Keratinocyte (primary cell): ENCODE data around the gene HS3ST6. TPM values are rescaled to one million over a fixed set of nuclear protein-coding genes. Genes with fewer than 3 reads are reported as not detected.

ENCODE experiments used
- DNase-seq: peaks from one replicate; pipeline ENCODE4 v3.0.0-alpha.2; 2011; ENCODE audit warnings: low read depth, missing footprints, low spot score
- FAIRE-seq: peaks from 2 replicates; lab custom pipeline; 2011; peaks lifted over from hg19 to GRCh38; lab: Jason Lieb, UNC
- H2AFZ ChIP-seq: 2 replicates; pipeline ENCODE4 v1.6.0; 2012; ENCODE audit warnings: low read length, control low read depth, inconsistent platforms; ENCODE audit not compliant: control insufficient read depth
- H3K27ac ChIP-seq: 2 replicates; pipeline ENCODE4 v1.5.1; 2011; ENCODE audit warnings: low read length; ENCODE audit not compliant: control insufficient read depth, insufficient read depth
- H3K27me3 ChIP-seq: 3 replicates; pipeline ENCODE4 v1.6.0; 2011; ENCODE audit warnings: low read length; ENCODE audit not compliant: control insufficient read depth, insufficient read depth; ENCODE audit errors: extremely low read depth
- H3K36me3 ChIP-seq, 2 experiments: 2 replicates in 1 of 2; 3 replicates in 1 of 2; pipeline ENCODE4 v1.5.1; 2011; ENCODE audit warnings: low read length in 2 of 2, mild to moderate bottlenecking in 1 of 2; ENCODE audit not compliant: control insufficient read depth in 2 of 2, insufficient read depth in 2 of 2; ENCODE audit errors: extremely low read depth in 1 of 2
- H3K4me1 ChIP-seq: 3 replicates; pipeline ENCODE4 v1.5.1; 2011; ENCODE audit warnings: low read length; ENCODE audit not compliant: control insufficient read depth, insufficient read depth; ENCODE audit errors: extremely low read depth
- H3K4me2 ChIP-seq: 3 replicates; pipeline ENCODE4 v1.6.0; 2011; ENCODE audit warnings: low read depth, low read length; ENCODE audit not compliant: control insufficient read depth, insufficient read depth; ENCODE audit errors: extremely low read depth
- H3K4me3 ChIP-seq, 3 experiments: fragments of 200-600 bp in 1 of 3; sonication (generic) in 1 of 3; 2 replicates in 2 of 3; 3 replicates in 1 of 3; pipeline ENCODE4 v1.5.1; 2011 to 2016; ENCODE audit warnings: low read length in 3 of 3, mild to moderate bottlenecking in 3 of 3, control low read depth in 2 of 3, inconsistent platforms in 1 of 3, low read depth in 1 of 3, mixed read lengths in 1 of 3, mixed run types in 1 of 3, moderate library complexity in 1 of 3; ENCODE audit not compliant: control insufficient read depth in 2 of 3, insufficient read depth in 2 of 3; ENCODE audit errors: extremely low read depth in 1 of 3
- H3K79me2 ChIP-seq: 2 replicates; pipeline ENCODE4 v1.6.0; 2012; ENCODE audit warnings: low read length; ENCODE audit not compliant: control insufficient read depth, insufficient read depth
- H3K9ac ChIP-seq: 3 replicates; pipeline ENCODE4 v1.6.0; 2011; ENCODE audit warnings: low read length; ENCODE audit not compliant: control insufficient read depth, insufficient read depth; ENCODE audit errors: extremely low read depth
- H3K9me1 ChIP-seq: 3 replicates; pipeline ENCODE4 v1.6.0; 2011; ENCODE audit warnings: low read length; ENCODE audit not compliant: control insufficient read depth, insufficient read depth; ENCODE audit errors: extremely low read depth
- H3K9me3 ChIP-seq: 2 replicates; pipeline ENCODE4 v1.5.1; 2012; ENCODE audit warnings: low read depth, low read length; ENCODE audit not compliant: control insufficient read depth
- H4K20me1 ChIP-seq: 3 replicates; pipeline ENCODE4 v1.6.0; 2011; ENCODE audit warnings: low read length; ENCODE audit not compliant: control insufficient read depth, insufficient read depth; ENCODE audit errors: extremely low read depth
- CTCF ChIP-seq, 3 experiments: IDR thresholded peaks in 1 of 3; conservative IDR thresholded peaks in 1 of 3; optimal IDR thresholded peaks in 1 of 3; 2 replicates in 2 of 3; 3 replicates in 1 of 3; pipeline versions ENCODE3 to v1.5.1; 2011; ENCODE audit warnings: low read length in 3 of 3, mild to moderate bottlenecking in 3 of 3, moderate library complexity in 2 of 3, control low read depth in 1 of 3, inconsistent platforms in 1 of 3; ENCODE audit not compliant: insufficient read depth in 2 of 3; ENCODE audit errors: extremely low read depth in 1 of 3
- EZH2 ChIP-seq: IDR thresholded peaks from one replicate; pipeline ENCODE4 v1.6.1; 2012; ENCODE audit warnings: inconsistent platforms, mild to moderate bottlenecking, low read length, moderate library complexity
- dilution Hi-C: fragments of 300-500 bp; cut with MboI; formaldehyde crosslinking; loops from one replicate; pipeline ENCODE4 v1.7.0; 2020; ENCODE audit warnings: low sequenced_read_pairs; ENCODE audit not compliant: extremely low pct_ligation_motif_present
- polyA plus RNA-seq, 5 experiments: library from polyadenylated mRNA; depleted of rRNA in 3 of 5; stranded (reverse) in 3 of 5; stranded (forward) in 1 of 5; unstranded in 1 of 5; fragments of >200 nt; gene quantifications; 1 replicate in 1 of 5; 2 replicates in 3 of 5; 3 replicates in 1 of 5; pipeline versions ENCODE4 v1.2.1 to v1.2.3, GENCODE V29; 2011 to 2012; ENCODE audit warnings: missing spikeins in 2 of 5, low read depth in 1 of 5, low replicate concordance in 1 of 5

The HS3ST6 gene
- polyA plus RNA-seq, 1 donor (not counting 4 experiments of a cell fraction or from before 2014, with no cell fraction given) = not detected

- H3K9ac ChIP-seq = no peak overlapping the region
- no peaks in the 10 kb centered on the region for H3K9me1 ChIP-seq
- H3K9me3 ChIP-seq = no peaks in the 10 kb centered on the region
- H4K20me1 ChIP-seq = no peaks in the 10 kb centered on the region
- no peak overlapping the region for H2AFZ ChIP-seq
- dilution Hi-C loops = no loop called here
- no peak overlapping the region for H3K4me2 ChIP-seq
- FAIRE-seq (no peak), DNase-seq (no peak)
- H3K4me1 ChIP-seq = peaks cover 4% of the 10 kb centered on the region
- peaks cover 39% of the 10 kb centered on the region for H3K27me3 ChIP-seq
- no peak overlapping the region for H3K4me3 ChIP-seq
- no peak overlapping the region for H3K27ac ChIP-seq
- H3K79me2 ChIP-seq = no peaks in the 10 kb centered on the region
- TF ChIP-seq CTCF (optimal IDR thresholded peaks at IDR 0.05 in 1 of 3, IDR thresholded peaks at IDR 0.05 in 1 of 3, conservative IDR thresholded peaks at IDR 0.05 in 1 of 3; ENCODE audit: extremely low read depth in 1 of 3, insufficient read depth in 2 of 3, low read length in 3 of 3) = no peak
- TF ChIP-seq EZH2 = no peak
- H3K36me3 ChIP-seq = no peaks in the 10 kb centered on the region
These were observed 10.9 kb downstream of the HS3ST6 start for GRCh38 chr16:1907226-1907860.

GRCh38 chr16:1906846-1907165, 11.4 kb downstream of the HS3ST6 start:
- no peaks in the 10 kb centered on the region for H3K36me3 ChIP-seq
- H2AFZ ChIP-seq = no peak overlapping the region
- peaks cover 39% of the 10 kb centered on the region for H3K27me3 ChIP-seq

More at GRCh38 chr16:1906846-1907165, 11.4 kb downstream of the HS3ST6 start:
- H3K9me1 ChIP-seq = no peaks in the 10 kb centered on the region
- H3K27ac ChIP-seq = no peak overlapping the region
- H3K9ac ChIP-seq = no peak overlapping the region
- H3K9me3 ChIP-seq = no peaks in the 10 kb centered on the region
- TF ChIP-seq EZH2 (no peak), CTCF (optimal IDR thresholded peaks at IDR 0.05 in 1 of 3, IDR thresholded peaks at IDR 0.05 in 1 of 3, conservative IDR thresholded peaks at IDR 0.05 in 1 of 3; ENCODE audit: extremely low read depth in 1 of 3, insufficient read depth in 2 of 3, low read length in 3 of 3) (no peak)
- peaks cover 4% of the 10 kb centered on the region for H3K4me1 ChIP-seq
- DNase-seq (no peak), FAIRE-seq (no peak)
- no peak overlapping the region for H3K4me3 ChIP-seq
- no peaks in the 10 kb centered on the region for H4K20me1 ChIP-seq
- dilution Hi-C loops = no loop called here
- H3K4me2 ChIP-seq = no peak overlapping the region
- no peaks in the 10 kb centered on the region for H3K79me2 ChIP-seq
